A549 treated with AZD9567 at 1 μM for 4 hours (cell line): Measurements from ENCODE around the gene NDE1. TPM values are rescaled to one million over a fixed set of nuclear protein-coding genes. Genes with fewer than 3 reads are reported as not detected.

Source experiments
- total RNA-seq: library from RNA; stranded (reverse); fragments of 200-300 nt; extraction: Qiagen RNA extraction; gene quantifications from 5 replicates; pipeline ENCODE4 v1.2.3, GENCODE V29; 2022; ENCODE audit not compliant: insufficient read depth

The NDE1 gene, protein sequence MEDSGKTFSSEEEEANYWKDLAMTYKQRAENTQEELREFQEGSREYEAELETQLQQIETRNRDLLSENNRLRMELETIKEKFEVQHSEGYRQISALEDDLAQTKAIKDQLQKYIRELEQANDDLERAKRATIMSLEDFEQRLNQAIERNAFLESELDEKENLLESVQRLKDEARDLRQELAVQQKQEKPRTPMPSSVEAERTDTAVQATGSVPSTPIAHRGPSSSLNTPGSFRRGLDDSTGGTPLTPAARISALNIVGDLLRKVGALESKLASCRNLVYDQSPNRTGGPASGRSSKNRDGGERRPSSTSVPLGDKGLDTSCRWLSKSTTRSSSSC
- 35.0 to 38.2 TPM (median 38.0 TPM) in 5 replicates for total RNA-seq

DNA sequence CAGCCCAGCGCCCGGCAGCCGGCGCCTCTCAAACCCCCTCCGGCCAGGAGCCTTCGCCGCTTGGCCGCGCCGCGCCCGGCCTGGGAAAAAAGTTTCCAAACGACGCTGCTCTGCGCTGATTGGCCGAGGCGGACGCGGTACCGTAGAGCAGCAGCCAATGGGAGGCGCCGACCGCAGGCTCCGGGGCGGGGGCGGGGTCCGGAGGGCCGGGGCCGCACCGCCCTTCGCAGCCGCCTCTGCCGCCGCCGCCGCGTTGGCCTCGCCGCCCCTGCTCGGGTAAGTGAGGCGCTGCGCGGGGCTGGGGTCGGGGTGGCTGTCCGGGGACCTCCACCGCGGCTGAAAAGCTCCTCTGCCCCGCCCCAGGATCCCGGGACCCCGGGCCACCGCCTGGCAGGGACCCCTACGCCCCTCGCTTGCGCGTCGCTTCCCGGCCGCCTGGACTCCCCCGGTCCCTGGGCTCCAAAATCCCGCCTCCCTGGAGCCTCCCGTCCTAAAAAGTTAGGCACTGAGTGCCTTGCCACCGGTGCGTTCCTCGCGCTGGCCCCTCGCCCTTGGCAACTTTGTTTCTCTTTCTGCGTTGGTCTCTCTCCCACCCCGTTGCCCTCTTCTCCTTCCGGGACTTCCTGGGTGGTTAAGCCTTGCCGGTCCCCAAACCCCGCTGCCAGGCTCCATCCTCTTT lies at the start of gene NDE1:
NDE1 (plus strand) TSS at position 227 of the 679 bp plus-strand sequence. CDS start 14,534 bp downstream, outside the sequence.

DNA sequence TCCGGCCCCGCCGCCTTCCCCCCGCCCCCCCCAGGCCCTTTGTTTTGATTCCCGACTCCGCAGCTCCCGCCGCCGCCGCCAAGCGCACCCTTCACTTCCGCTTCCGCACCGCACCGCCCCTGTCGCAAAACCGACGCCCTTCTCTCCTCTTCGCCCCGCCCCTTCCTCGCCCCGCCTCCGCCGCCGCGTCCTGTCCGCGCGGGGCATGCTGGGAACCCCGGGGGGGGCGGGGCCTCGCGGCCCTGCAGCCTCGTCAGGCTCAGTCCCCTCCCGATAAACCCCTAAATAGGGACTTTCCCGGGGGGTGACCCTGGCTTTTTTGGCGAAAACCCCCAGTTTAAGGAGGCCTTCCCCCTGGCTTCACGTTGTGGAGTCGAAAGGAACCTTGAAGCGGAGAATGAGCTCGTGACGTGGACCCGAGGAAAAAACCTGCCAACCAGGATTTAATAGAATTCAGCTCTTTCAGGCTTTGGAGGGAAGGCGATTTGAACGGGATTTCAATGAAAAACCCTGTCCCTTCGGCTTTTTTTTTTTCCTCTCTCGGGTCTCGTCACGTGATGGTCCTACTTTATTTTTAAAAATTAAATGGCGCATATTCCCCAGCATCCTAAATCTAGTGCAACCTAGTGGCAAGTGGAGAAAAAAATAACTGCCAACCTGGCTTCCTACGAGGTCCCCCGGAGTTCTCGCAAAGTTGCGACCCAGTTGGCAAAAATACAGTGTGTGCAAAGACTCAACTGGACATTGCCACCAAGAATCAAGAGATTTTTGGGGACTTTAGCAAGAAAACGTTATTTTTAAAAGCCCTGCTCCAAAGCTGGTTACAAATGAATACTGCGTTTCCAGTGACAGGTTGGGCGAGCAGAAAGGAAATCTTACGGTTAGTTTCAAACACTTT lies 6.7 kb upstream of the NDE1 start, which contains the start of gene MARF1:
MARF1 (minus strand) TSS at position 107 of the 898 bp plus-strand sequence. CDS start 3,921 bp downstream, outside the sequence.

Other genes with a start within 250 kb of the NDE1 start
- 60.6 to 77.1 TPM (median 72.8 TPM) in 5 replicates for gene BMERB1, start 215.7 kb upstream of the NDE1 start, total RNA-seq
- 9.0 to 11.0 TPM (median 10.0 TPM) in 5 replicates for gene MARF1, start 7.1 kb upstream of the NDE1 start, total RNA-seq
- gene MYH11, start 206.8 kb downstream of the NDE1 start, total RNA-seq, result 0.05 to 0.09 TPM (median 0.06 TPM) in 4 of 5 replicates, not detected in the other
- gene CEP20, start 238.4 kb downstream of the NDE1 start, total RNA-seq, result 31.9 to 65.1 TPM (median 35.3 TPM) in 5 replicates